GM19035 (cell line): ENCODE data around the gene VPS72.
A peak's percentile ranks its signal among the peaks of the same experiment; 100 is the strongest.
"Not testable (repeated sequence)": the region's sequence is repeated elsewhere in the genome, so short reads cannot be mapped to it uniquely, and the experiment has no call there.

Source experiments
- ATAC-seq: cut with Tn5 transposase; IDR thresholded peaks from one replicate; pipeline ENCODE4 v1.9.1; 2021; ENCODE audit not compliant: unreplicated experiment

The VPS72 gene, protein sequence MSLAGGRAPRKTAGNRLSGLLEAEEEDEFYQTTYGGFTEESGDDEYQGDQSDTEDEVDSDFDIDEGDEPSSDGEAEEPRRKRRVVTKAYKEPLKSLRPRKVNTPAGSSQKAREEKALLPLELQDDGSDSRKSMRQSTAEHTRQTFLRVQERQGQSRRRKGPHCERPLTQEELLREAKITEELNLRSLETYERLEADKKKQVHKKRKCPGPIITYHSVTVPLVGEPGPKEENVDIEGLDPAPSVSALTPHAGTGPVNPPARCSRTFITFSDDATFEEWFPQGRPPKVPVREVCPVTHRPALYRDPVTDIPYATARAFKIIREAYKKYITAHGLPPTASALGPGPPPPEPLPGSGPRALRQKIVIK

DNA sequence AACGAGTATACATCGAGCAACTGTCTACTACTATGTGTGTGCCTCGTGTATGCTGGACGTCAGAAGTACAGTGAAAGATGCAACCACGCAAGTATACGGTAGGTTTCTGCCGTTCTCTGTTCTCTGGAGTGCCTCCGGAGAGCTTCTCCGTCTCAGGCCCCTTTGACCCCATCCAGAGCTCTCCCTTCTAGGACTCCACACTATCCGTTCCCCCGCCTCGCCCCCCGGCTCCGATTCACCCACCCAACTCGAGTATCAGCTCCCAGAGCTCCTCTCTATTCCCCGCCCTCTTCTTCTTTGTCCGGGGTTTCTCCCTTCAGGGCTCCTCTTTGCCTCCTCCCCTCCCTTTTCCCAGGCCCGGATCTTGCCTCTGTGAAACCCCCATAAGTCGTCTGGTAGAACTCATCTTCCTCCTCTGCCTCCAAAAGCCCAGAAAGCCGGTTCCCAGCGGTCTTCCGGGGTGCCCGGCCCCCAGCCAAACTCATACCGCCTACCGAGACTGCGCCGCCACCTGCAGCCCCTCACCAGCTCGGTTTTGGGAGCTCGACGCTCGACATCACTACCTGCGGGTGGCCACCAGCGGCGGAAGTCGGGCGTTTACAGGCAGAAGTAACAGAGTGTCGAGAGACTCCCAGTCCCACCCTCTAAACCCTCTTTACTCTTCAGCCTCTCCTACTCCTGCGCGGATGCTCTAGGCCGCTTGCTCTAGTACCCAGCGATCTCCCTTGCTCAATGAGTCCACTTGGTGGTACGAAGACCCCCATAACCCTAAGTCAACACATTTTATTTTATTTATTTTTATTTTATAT, at the start of gene VPS72:
VPS72 (minus strand) TSS at position 561 of the 809 bp plus-strand sequence; CDS start at position 485, 76 bp downstream.
- ATAC-seq = peak; percentile 87

DNA sequence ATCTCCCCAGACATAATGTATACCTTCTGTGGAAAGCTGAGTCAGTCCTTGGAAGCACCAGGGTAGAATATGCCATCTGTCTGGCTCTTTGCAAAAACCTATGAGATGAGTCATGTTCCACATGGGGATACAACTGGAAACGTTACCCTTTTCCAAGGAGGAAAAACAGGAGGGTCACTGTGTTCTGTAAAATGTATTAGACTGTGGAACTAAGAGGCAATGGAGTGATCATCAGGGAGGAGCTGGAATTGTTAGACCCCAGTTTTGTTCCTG, 48.4 kb upstream of the VPS72 start:
- ATAC-seq = no peak

DNA sequence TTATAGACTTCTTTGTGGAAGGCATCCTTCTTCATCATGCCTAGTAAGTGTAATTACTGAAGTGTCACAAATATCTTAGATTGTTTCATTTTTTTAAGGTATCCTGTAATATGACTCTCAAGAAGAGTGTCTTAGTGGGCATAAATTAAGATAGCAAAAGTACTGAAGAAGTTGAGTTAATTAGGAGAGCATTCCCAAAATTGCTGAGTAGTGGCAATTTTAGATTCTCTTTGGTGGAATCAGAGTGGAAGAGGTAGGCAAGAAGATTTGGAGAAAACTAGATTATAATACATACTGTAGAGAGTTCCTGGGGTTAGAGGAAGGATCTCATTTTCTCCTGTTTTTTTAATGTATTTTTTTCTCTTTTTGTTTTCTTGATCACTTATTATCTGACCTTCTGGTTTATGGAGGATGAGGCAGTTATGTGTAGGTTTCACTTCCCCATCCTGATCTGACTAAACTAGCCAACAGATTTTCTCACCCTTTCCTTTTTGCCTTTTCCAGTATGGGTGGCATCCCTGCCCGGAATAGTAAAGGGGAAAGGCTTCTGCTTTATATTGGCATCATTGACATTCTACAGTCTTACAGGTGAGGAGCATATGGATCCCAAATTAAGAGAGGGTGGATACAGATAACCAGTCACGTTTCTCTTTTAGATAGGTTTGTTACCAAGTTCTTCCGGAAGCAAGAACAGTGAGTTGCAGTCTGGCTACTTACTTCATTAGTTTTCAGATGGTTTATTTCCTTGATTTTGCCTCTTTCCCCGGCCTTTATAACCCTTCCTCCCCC, 47.9 kb upstream of the VPS72 start:
- ATAC-seq = no peak

GRCh38 chr1:151235235-151235634, 45.2 kb upstream of the VPS72 start:
- no peak for ATAC-seq

- no peak for ATAC-seq
Measured at GRCh38 chr1:151222130-151222529, 32.1 kb upstream of the VPS72 start.

- ATAC-seq = no peak
Measured at GRCh38 chr1:151221616-151222015, 31.6 kb upstream of the VPS72 start.

DNA sequence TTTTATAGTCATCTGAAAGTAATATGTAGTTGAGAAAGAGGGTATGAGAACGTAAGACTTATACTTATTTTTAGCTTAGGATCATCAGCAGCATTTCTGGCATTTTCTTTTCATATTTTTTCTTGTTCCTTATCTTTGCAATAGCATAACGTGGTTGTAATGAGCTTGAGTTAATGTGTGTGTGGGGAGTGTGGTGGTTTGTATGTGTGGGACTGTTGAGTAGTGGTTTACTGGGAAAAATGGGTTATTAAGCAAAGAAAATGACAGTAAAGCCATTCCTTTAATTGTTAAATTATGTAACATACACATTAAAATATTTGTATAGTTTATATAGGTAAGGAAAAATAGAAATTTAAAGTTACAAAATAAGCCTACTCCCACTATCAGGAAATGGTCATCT, 23.6 kb upstream of the VPS72 start:
- ATAC-seq = no peak

DNA sequence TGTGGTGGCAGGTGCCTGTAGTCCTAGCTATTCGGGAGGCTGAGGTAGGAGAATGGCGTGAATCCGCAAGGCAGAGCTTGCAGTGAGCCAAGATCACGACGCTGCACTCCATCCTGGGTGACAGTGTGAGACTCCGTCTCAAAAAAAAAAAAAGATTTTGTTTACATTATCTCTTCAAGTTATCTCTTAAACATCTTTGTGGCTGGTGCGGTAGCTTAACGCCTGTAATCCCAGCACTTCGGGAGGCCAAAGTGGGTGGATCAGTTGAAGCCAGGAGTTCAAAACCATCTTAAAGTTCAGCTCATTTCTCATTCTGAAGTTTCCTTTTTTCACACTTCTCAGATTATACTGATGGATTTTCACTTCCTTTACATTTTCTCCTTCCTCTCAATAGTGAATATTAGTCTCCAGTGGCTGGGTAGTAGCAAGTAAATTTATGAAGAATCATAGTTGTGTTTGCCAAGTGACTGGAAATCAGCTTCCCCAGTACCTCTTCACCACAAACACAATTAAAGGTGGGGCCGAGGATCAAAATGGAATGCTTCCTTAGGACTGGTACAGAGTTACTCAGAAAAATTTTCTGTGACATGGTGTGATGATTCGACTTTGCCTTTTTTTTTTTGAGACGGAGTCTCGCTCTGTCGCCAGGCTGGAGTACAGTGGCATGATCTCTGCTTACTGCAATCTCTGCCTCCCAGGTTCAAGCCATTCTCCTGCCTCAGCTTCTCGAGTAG, 22.1 kb upstream of the VPS72 start:
- no peak for ATAC-seq

DNA sequence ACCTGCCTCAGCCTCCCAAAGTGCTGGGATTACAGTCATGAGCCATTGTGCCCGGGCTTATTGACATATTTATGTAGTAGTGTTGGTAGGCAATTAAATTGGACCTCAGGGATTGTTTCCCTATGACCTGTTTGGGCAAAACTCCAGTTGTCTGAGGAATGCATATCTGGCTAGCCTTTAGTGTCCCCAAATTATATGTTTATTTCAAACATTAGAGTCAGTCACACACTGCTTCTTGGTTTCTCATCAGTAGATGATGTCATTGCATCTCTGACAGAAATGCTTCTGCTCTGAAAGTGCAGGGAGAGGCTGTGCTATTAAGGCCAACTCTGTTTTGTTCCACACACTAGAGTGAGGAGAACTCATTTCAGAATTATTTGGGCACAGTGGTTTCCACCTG, 20.8 kb upstream of the VPS72 start:
- ATAC-seq = no peak

GRCh38 chr1:151205381-151205965, 15.5 kb upstream of the VPS72 start:
- ATAC-seq = not testable (repeated sequence)

GRCh38 chr1:151199873-151200581, 10.0 kb upstream of the VPS72 start:
- no peak for ATAC-seq

- peak; percentile 84 for ATAC-seq
Measured at GRCh38 chr1:151198254-151199127, 8.5 kb upstream of the VPS72 start, which contains the start of gene PIP5K1A. TSS of gene PIP5K1A (plus strand) at chr1:151198552. CDS start at chr1:151198997, 445 bp downstream.

GRCh38 chr1:151197863-151198253, 7.9 kb upstream of the VPS72 start:
- no peak for ATAC-seq

GRCh38 chr1:151196292-151196800, 6.3 kb upstream of the VPS72 start:
- no peak for ATAC-seq

- not testable (repeated sequence) for ATAC-seq
Measured at GRCh38 chr1:151194894-151195594, 5.0 kb upstream of the VPS72 start.

GRCh38 chr1:151193856-151194255, 3.9 kb upstream of the VPS72 start:
- no peak for ATAC-seq

DNA sequence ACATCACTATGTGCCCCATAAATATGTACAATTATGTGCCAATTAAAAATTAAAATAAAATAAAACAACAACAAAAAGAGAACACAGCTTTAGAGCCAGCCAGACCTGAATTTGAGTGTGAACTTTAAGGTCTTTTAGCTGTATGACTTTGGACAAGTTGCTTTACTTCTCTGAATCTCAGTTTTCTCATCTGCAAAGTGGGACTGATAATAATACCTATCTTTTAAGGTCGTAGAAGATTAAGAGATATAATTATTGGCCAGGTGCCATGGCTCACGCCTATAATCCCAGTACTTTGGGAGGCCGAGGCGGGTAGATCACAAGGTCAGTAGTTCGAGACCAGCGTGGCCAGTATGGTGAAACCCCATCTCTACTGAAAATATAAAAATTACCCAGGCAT, 3.3 kb upstream of the VPS72 start:
- no peak for ATAC-seq

DNA sequence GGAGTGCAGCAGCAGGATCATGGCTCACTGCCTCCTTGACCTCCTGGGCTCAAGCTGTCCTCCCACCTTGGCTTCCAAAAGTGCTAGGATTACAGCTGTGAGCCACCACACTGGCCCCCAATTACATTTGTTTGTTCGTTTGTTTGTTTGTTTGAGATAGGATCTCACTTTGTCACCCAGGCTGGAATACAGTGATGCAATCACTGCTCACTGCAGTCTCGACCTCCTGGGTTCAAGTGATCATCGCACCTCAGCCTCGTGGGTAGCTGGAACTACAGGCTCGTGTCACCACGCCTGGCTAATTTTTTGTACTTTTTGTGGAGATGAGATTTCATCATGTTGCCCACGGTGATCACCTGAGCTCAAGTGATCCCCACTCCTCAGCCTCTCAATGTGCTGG, 2.0 kb upstream of the VPS72 start:
- no peak for ATAC-seq
